Stimulated activated CD4-positive, alpha-beta T cell treated with anti-CD3 and anti-CD28 coated beads, Interleukin-15, amount 100 ng/mL, for 24 hours (primary cell): ENCODE data around the gene UGT1A8.
"Not testable (repeated sequence)": the region's sequence is repeated elsewhere in the genome, so short reads cannot be mapped to it uniquely, and the experiment has no call there.

ENCODE experiments used
- DNase-seq: peaks from one replicate; pipeline ENCODE4 v3.0.0-alpha.2; 2020

UGT1A8 gene

DNA sequence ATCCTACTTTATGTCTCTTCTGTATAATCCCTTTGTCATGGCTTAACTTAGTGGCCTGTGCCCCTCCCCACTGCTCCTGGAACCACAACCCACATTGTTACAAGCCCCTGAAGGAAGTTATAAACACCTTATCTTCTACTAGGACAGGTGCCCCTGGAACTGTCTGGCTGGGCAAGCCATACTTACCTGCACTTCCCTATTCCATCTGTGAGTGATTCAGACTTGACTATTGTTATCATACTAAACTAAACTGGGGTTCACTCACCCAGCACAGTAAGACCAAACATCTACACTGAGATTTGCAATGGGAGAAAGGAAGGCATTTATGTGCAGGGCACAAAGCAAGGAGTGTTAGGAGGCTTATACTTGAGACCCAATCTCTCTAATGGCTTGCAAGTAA is 71.6 kb downstream of the UGT1A8 start:
- DNase-seq: no peak

DNA sequence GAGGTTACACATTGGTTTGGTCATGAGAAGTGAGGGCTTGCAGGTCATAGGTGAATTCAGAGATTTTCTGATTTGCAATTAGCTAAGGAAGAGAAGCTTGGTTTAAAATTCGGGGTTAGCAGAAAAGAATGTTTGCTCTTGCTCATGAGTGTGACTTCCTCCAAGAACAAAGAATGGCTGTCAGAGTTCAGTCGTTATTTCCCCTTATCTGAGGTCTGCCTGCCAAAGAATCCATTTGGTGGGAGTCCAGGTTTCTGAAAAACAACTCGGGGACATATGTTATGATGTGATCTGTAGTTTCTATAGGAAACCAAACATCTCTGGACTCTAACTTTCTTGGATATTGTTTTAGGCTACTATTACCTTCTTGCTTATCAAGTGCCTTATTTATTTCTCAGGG is 72.1 kb downstream of the UGT1A8 start:
- DNase-seq: no peak

DNA sequence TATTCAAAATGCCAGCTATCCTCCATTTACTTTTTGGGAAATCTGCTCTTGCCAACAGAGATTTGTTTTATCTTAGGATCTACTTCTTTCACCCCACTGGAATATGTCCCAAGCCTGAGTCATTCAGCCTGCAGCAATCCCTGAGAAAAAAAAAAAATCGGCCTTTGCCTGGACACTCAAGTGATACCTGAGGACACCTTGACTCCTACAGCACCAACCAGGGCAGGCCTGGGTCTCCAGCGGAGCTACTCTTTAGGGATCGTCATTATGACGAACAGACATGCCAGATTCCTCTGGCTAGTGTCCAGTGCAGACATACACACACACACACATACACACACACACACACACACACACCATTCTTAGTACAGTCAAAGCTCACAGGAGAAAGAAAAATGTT is 73.0 kb downstream of the UGT1A8 start:
- DNase-seq: no peak

DNA sequence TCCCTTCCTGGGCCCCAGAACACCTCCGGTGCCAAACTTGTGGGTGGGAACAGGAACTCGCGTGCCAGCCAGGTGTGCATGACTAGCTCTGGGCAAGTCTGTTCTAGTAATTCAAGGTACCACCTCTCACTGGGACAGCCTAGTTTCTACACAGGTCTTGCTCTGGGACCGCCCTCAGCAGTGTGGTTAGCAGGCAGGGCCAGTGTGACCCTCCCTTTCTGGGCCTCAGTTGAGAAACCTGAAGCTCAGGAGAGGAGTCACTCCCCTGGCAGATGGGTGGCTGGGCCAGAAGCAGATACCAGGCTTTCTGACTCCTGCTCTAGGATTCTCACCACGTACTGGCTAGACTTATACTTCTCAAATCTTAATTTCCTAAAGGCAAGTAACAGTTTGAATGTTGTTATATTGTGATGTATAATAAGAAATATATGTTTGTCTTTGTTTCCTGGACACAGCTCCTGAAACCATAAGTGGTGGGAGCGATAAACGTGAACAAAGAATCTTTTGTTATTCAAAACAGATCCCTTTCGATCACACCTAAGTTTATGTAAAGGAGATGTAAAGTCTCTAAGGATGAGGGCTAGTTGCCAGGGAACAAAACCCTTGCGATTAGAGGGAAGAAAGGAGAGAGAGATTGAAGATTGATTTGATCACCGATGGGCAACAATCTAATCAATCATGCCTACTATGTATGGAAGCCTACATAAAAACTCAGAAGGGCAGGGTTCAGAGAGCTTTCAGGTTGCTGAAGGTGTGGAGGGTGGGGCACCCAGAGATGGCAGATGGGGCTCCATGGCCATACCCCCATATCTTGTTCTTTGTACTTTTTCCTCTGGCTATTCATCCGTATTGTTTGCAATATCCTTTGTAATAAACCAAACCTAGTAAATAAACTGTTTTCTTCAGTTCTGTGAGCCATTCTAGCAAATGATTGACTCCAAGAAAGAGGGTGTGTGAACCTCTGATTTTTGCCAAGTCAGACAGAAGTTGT is 74.3 kb downstream of the UGT1A8 start:
- no peak for DNase-seq

DNA sequence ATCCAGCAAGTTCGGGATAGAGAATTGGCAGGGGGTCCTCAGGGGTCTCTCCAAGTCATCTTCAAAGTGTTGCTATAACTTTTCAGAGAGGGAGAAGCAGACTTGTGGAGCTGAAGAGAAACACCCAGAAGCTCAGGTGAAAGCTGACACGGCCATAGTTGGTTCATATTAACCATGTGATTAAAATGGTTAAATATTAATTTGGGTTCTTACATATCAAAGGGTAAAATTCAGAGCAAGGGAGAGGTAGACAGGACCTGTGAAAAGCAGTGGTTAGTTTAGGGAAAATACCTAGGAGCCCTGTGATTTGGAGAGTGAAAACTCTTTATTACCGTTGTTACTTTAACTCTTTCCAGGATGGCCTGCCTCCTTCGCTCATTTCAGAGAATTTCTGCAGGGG is 75.2 kb downstream of the UGT1A8 start, which contains the start of gene UGT1A6:
Gene UGT1A6, plus strand, starts transcription at position 243 of the 400 bp plus-strand sequence. Its CDS starts 115 bp downstream, at position 358.
- DNase-seq: no peak

DNA sequence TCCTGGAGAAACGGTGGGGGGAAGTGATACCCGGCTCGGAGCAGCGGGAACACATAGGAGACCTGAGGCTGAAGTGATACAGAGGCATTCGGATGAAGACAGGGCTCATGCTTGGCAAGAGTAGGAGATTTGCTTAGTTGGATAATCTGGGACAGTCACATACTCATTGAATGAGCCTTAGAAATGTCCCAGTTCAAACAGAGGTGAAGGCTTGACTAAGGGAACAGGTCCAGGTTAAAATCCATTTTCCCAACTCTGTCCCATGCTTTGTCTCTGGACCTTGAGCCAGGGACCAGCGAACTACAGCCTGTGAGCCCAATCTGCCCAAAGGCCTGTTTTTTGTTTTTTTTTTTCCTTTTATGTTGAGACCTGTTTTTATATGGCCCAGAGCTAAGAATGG is 76.5 kb downstream of the UGT1A8 start:
- DNase-seq: no peak

DNA sequence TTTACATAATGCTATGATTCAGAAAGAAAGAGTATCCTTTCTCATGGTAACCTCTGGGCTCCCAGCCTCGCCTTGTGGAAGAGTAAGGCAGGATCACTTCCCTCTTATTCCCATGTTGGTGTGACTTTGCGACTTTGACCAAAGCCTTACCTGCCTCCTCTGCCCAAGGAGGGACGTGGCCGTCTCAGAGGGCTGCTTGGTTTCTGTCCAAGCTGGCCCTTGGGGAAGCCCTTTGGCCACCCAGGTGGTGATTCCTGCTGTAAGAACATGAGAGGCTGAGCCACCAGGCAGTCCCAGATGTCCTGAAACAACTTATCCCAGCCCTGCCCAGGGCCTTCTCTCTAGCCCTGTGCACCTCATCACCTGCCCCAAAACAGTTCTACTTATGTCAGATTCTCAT is 81.3 kb downstream of the UGT1A8 start:
- no peak for DNase-seq

DNA sequence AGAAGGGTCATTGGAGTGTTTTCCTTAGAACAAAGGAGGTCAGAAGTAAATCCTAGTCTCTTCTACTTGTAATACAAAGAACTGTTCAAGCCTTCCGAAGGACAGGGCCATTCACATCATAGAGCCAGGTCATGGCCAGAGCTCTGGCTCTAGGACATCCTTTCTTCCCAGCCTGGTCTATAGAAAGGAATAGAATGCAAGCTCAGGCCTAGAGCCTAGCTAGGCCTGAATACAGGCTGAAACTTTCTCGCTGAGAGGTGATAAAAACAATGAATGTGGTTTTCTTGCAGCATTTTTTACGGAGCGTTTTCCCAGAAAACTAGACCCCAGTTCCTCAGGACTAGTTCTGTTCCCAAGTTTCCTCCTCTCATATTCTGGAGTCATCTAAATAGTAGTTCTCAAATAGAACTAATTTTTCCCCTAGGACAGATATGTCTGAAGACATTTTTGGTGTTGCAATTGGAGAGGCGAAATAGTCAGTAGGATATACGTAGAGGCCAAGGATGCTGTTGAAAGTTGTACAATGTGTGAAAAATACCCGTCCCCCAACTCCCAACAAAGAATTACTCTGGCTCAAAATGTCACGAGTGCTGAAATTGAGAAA is 82.1 kb downstream of the UGT1A8 start:
- no peak for DNase-seq

DNA sequence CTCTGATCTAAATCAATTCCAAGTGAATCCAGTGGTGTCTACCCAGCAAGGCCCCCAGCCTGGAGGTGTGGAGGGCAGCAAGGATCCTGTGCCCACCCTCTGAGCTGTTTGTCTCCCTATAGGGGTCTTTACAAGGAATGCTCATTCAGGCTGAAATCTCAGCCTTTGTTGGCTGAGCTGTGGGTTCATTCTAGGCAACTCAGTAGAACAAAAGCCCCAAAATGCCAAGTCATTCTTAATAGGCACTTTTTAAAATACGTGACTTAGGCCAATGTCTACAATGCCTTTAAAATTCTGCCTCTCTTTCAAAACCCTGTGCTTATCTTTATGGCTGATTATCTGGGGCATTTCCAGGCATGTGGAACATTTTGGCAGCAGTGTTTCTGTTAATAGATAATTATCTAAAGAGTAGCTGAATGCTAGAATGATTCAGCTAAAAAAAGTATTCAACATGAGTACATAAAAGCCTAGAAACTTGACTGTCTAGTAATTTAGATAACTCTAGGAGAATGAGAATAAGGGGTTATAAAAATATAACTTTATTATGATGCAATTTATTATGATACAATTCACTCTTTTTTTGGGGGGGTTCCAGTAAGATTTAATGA is 82.7 kb downstream of the UGT1A8 start:
- no peak for DNase-seq

DNA sequence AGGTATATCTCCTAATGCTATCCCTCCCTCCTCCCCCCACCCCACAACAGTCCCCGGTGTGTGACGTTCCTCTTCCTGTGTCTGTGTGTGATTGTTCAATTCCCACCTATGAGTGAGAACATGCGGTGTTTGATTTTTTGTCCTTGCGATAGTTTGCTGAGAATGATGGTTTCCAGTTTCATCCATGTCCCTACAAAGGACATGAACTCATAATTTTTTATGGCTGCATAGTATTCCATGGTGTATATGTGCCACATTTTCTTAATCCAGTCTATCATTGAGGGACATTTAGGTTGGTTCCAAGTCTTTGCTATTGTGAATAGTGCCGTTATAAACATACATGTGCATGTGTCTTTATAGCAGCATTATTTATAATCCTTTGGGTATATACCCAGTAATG is 83.4 kb downstream of the UGT1A8 start:
- not testable (repeated sequence) for DNase-seq

DNA sequence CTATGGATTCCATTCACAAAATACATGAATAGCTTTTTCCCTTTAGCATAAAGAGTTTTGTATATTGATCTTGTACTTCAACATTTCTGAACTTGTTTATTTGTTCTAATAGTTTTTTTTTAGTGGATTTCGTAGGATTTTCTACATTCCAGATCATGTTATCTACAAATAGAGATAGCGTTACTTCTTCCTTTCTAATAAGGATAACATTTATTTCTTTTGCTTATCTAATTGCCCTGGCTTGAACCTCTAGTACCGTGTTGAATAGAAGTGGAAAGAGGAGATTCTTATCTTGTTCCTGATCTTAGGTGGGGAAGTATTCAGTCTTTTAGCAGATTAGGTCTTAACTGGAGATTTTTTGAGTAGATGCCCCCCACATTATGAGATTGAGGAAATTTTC is 84.8 kb downstream of the UGT1A8 start:
- DNase-seq: no peak

DNA sequence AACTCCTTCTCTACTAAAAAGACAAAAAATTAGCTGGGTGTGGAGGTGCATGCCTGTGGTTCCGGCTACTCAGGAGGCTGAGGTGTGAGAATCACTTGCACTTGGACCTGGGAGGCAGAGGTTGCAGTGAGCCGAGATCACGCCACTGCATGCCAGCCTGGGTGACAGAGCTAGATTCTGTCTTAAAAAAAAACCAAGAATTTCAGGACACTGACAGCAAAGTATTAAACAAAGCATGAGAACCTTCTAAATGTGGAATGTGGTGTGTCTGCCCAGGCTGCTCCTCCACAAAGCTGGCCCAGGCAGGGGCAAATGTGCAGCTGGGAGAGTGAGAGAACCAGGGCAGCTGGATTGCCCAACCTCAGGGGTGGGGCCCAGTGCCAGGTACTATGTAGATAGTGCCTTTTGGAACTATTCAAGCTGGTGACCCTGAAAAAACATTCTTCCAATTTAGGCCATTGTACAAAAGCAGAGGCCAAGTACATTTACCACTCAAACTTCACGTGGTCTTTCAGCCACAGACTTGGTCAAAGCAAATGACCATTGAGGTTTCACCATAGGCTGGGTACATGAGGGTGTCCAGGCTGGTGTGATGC is 88.6 kb downstream of the UGT1A8 start:
- no peak for DNase-seq

DNA sequence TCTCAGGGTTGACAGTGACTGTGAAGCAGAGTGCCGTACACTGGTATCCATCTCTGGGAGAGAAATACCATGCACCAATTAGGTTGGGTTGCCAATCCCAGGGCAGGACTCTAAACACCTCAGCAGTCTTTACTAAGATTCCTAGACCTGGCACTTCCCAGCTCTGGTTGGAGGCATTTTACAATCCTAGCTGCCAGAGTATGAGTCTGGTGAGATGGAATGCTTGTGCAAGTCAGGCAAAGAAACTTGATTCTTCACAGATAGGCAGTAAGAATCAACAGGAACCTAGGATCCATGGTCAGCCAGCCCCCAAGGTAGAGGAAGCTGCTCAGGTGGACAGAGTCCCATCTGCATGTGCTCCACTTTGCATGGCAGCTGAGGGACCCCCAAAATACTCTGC is 89.3 kb downstream of the UGT1A8 start:
- no peak for DNase-seq

DNA sequence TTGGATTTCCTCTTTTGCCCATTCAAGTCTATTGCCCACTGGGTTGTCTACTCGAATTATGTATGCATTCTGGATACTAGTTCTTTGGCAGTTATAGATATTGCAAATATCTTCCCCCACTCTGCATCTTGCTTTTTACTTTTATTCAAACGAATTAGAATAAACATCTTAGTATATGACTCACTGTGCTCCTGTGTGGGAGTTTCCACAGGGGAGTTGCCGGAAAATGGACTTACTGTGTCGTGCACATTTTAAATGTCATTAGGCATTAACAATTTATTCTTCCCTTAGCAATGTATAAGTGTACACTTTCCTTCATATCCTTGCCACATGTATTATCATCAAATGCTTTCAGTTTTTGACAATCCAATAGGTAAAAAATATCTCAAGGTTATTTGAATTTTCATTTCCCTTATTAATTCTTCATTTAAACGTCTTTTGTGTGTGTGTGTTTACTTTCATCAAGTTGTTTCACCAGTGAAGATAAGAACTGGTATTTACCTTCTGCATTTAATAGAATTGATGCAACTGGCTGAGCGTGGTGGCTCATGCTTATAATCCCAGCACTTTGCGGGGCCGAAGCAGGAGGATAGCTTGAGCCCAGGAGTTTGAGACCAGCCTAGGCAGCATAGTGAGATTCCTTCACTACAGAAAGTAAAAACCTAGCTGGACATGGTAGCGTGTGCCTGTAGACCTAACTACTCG is 90.7 kb downstream of the UGT1A8 start:
- DNase-seq: no peak

DNA sequence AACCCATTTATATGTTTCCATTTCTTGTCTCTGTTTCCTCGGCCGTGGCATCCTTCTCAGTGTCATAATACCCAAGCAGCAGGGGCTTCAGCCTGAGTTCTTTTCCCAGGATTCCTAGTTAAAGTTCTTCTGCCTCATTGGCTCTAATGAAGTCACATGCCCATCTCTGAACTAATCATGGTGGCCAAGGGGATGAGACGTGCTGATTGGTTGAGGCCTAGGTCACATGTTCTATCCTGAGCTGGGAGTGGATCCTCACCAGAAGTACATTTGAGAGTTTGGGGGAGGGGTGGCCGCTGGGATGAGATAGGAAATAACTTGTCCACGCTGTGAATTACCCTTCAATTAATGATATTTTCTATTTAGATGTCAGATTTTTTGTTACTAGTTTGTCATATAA is 91.5 kb downstream of the UGT1A8 start:
- DNase-seq: no peak

DNA sequence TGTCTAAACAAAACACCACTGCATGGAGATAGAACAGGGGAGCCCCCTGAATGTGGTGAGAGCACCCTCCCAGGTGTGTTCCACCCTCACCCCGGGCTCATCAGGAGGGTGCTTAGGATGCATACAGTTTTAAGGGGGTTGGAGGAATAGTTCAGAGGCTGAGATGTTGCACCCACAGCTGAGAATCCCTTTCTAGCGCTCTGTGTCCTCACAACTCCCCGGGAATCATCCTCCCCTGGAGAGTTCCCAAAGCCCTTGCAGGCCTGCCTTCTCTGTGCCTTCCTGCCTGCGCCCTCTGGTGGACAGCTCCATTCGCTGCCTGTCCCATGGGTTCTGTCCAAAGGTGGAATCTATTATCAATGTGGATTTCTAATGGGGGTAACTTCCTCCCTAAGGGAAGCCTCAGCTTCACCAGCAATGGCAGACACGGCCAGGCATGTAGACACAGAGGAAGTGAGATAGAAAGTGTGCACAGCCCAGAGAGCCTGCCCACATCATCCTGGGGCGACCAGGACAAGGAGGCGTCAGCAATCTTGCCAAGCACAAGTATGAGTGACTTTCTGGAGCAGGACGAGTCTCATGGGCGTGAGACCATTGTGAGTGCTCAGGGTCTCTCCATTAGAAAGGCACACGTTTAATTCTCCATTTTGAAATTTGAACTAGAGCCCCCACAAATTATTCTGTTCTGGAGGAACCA is 94.0 kb downstream of the UGT1A8 start:
- peak; percentile 82 for DNase-seq

DNA sequence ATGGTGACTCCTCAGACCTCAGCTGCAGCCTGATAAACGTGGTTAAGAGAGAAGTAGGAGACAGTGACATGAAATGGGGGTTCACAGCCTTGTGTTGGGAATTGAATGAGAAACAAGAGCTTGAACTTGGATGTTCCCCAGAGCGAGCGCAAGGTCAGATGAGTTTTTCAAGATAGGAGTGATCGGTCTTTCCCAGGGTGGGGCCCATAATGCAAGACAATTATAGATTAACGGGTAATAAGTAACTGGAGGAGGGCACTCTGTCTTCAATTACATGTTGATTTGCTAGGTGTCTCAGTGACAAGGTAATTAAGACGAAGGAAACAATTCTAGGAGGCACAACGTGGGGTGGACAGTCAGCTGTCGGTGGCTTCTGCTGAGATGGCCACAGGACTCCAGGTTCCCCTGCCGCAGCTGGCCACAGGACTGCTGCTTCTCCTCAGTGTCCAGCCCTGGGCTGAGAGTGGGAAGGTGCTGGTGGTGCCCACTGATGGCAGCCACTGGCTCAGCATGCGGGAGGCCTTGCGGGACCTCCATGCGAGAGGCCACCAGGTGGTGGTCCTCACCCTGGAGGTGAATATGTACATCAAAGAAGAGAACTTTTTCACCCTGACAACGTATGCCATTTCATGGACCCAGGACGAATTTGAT is 95.3 kb downstream of the UGT1A8 start, which contains the start of gene UGT1A5:
Gene UGT1A5, plus strand, starts transcription at position 297 of the 651 bp plus-strand sequence. Its CDS starts 85 bp downstream, at position 382.
- no peak for DNase-seq

DNA sequence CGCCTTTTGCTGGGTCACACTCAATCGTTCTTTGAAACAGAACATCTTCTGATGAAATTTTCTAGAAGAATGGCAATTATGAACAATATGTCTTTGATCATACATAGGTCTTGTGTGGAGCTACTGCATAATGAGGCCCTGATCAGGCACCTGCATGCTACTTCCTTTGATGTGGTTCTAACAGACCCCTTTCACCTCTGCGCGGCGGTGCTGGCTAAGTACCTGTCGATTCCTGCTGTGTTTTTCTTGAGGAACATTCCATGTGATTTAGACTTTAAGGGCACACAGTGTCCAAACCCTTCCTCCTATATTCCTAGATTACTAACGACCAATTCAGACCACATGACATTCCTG is 95.8 kb downstream of the UGT1A8 start:
- DNase-seq: no peak

DNA sequence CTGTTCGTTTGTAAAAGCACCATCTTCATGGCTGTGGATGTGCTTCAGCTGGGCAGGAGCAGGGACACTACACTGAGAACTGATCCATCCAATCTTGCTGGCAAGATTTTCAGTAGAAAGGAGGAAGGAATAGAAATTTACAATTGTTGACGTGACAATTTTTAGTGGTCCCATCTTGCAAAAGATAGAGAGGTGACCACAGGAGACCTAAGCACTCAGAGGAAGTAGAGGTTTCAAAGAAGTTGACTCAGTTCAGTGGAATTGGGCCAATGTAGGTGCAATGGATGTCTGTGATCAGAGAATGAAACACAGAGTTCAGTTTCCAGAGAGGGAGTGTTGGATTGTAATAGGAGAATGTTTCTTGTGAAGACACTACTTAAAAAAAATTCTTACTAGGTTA is 96.7 kb downstream of the UGT1A8 start:
- no peak for DNase-seq

DNA sequence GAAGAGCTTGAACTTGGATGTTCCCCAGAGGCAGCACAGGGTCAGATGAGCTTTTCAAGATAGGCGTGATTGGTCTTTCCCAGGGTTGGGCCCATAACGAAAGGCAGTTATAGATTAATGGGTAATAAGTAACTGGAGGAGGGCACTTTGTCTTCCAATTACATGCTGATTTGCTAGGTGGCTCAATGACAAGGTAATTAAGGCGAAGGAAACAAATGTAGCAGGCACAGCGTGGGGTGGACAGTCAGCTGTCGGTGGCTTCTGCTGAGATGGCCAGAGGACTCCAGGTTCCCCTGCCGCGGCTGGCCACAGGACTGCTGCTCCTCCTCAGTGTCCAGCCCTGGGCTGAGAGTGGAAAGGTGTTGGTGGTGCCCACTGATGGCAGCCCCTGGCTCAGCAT is 101.1 kb downstream of the UGT1A8 start, which contains the start of gene UGT1A4:
Gene UGT1A4, plus strand, starts transcription at position 185 of the 400 bp plus-strand sequence. Its CDS starts 85 bp downstream, at position 270.
- no peak for DNase-seq

DNA sequence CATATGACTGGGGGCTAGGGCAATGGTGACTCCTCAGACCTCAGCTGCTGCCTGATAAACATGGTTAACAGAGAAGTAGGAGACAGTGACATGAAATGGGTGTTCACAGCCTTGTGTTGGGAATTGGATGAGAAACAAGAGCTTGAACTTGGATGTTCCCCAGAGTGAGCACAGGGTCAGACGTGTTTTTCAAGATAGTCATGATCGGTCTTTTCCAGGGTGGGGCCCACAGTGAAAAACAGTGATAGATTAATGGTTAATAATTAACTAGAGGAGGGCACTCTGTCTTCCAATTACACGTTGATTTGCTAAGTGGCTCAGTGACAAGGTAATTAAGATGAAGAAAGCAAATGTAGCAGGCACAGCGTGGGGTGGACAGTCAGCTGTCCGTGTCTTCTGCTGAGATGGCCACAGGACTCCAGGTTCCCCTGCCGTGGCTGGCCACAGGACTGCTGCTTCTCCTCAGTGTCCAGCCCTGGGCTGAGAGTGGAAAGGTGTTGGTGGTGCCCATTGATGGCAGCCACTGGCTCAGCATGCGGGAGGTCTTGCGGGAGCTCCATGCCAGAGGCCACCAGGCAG is 111.4 kb downstream of the UGT1A8 start, which contains the start of gene UGT1A3:
Gene UGT1A3, plus strand, starts transcription at position 320 of the 579 bp plus-strand sequence. Its CDS starts 85 bp downstream, at position 405.
- no peak for DNase-seq
